ENCODE results near the gene SVIL.
"Not testable (repeated sequence)": the region's sequence is repeated elsewhere in the genome, so short reads cannot be mapped to it uniquely, and the experiment has no call there.

- TF ChIP-seq RXRA (IDR thresholded peaks at IDR 0.05); CTCF (IDR thresholded peaks at IDR 0.05; ENCODE audit: low read depth, low read length, missing input control); RAD21 (IDR thresholded peaks at IDR 0.05): not testable (repeated sequence)
Measured at GRCh38 chr10:29570248-29570647, 64.5 kb downstream of the SVIL start.
